Measurements from ENCODE around the gene C21orf91. TPM values are rescaled to one million over a fixed set of nuclear protein-coding genes. Genes with fewer than 3 reads are reported as not detected.

Gene C21orf91
- total RNA-seq, 1 experiment from 2014 or later, result 30.5 TPM

DNA sequence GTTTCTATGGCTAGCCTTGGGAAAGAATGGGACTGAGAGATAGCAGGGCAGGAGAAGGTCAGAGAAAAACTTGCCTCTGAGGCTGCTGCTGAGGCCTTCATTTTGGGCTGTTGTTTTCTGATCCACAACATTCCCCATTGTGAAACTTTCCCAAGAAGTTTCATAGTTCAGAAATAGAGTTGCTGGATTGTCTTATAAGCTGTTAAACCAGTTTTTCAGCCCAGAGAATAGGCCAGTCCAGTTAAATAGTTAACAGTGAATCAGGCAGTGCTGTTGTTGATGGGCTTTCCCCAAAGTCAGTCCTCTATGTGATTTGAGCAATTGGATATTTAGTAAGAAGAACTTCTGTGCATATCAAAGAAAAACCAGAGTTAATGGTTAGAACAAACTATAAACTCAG is 77.0 kb downstream of the C21orf91 start (continued):
- TF ChIP-seq, protein P1, sequence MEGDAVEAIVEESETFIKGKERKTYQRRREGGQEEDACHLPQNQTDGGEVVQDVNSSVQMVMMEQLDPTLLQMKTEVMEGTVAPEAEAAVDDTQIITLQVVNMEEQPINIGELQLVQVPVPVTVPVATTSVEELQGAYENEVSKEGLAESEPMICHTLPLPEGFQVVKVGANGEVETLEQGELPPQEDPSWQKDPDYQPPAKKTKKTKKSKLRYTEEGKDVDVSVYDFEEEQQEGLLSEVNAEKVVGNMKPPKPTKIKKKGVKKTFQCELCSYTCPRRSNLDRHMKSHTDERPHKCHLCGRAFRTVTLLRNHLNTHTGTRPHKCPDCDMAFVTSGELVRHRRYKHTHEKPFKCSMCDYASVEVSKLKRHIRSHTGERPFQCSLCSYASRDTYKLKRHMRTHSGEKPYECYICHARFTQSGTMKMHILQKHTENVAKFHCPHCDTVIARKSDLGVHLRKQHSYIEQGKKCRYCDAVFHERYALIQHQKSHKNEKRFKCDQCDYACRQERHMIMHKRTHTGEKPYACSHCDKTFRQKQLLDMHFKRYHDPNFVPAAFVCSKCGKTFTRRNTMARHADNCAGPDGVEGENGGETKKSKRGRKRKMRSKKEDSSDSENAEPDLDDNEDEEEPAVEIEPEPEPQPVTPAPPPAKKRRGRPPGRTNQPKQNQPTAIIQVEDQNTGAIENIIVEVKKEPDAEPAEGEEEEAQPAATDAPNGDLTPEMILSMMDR (IDR thresholded peaks at IDR 0.05), result no peak
- no peak for TF ChIP-seq KAT7 (CRISPR knock-in tag; IDR thresholded peaks at IDR 0.05; ENCODE audit: borderline replicate concordance)
- no peak for TF ChIP-seq OVOL2 (CRISPR knock-in tag; IDR thresholded peaks at IDR 0.05; ENCODE audit: borderline replicate concordance)
- TF ChIP-seq, protein P2, sequence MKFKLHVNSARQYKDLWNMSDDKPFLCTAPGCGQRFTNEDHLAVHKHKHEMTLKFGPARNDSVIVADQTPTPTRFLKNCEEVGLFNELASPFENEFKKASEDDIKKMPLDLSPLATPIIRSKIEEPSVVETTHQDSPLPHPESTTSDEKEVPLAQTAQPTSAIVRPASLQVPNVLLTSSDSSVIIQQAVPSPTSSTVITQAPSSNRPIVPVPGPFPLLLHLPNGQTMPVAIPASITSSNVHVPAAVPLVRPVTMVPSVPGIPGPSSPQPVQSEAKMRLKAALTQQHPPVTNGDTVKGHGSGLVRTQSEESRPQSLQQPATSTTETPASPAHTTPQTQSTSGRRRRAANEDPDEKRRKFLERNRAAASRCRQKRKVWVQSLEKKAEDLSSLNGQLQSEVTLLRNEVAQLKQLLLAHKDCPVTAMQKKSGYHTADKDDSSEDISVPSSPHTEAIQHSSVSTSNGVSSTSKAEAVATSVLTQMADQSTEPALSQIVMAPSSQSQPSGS (CRISPR knock-in tag; IDR thresholded peaks at IDR 0.05; ENCODE audit: borderline replicate concordance, low read depth), result no peak
- TF ChIP-seq ZBTB21 (CRISPR knock-in tag; IDR thresholded peaks at IDR 0.05; ENCODE audit: borderline replicate concordance), result no peak
- no peak for TF ChIP-seq TP53 (CRISPR knock-in tag; IDR thresholded peaks at IDR 0.05)
- TF ChIP-seq ZNF219 (CRISPR knock-in tag; IDR thresholded peaks at IDR 0.05; ENCODE audit: borderline replicate concordance), result no peak
- TF ChIP-seq GRHL2 (CRISPR knock-in tag; IDR thresholded peaks at IDR 0.05; ENCODE audit: insufficient replicate concordance, severe bottlenecking), result no peak

Other genes with a start within 250 kb of the C21orf91 start
- gene BTG3, start 206.5 kb downstream of the C21orf91 start, total RNA-seq (2021), result 21.2 to 25.2 TPM (median 23.9 TPM) in 3 replicates